Keratinocyte (primary cell): ENCODE measurements around the gene SLX4IP.

Experiments
- EZH2 ChIP-seq: IDR thresholded peaks from one replicate; pipeline ENCODE4 v1.6.1; 2012; ENCODE audit warnings: inconsistent platforms, mild to moderate bottlenecking, low read length, moderate library complexity
- TF ChIP-seq, protein P1 (sequence below), 3 experiments: IDR thresholded peaks in 1 of 3; conservative IDR thresholded peaks in 1 of 3; optimal IDR thresholded peaks in 1 of 3; 2 replicates in 2 of 3; 3 replicates in 1 of 3; pipeline versions ENCODE3 to v1.5.1; 2011; ENCODE audit warnings: low read length in 3 of 3, mild to moderate bottlenecking in 3 of 3, moderate library complexity in 2 of 3, control low read depth in 1 of 3, inconsistent platforms in 1 of 3; ENCODE audit not compliant: insufficient read depth in 2 of 3; ENCODE audit errors: extremely low read depth in 1 of 3

DNA sequence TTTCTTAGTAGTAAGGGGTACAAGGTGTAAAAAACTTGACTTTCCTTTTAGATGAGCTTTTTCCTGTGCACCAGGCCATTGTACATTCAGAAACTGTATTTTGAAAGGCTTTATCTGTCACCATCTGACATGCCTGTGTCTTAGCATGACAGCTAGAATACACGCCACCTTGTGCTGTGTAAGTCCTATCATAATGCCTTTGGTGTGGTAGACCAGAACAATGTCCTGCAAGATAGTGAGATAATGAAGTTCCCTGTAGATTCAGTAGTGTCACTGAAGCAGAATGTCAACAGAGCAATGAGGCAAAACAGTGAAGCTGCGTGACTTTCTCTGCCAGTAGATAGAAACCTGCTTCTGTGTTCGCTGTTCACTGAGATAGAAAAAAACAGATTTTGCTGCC lies 132.9 kb downstream of the SLX4IP start:
- TF ChIP-seq, protein P1, sequence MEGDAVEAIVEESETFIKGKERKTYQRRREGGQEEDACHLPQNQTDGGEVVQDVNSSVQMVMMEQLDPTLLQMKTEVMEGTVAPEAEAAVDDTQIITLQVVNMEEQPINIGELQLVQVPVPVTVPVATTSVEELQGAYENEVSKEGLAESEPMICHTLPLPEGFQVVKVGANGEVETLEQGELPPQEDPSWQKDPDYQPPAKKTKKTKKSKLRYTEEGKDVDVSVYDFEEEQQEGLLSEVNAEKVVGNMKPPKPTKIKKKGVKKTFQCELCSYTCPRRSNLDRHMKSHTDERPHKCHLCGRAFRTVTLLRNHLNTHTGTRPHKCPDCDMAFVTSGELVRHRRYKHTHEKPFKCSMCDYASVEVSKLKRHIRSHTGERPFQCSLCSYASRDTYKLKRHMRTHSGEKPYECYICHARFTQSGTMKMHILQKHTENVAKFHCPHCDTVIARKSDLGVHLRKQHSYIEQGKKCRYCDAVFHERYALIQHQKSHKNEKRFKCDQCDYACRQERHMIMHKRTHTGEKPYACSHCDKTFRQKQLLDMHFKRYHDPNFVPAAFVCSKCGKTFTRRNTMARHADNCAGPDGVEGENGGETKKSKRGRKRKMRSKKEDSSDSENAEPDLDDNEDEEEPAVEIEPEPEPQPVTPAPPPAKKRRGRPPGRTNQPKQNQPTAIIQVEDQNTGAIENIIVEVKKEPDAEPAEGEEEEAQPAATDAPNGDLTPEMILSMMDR (optimal IDR thresholded peaks at IDR 0.05 in 1 of 3, IDR thresholded peaks at IDR 0.05 in 1 of 3, conservative IDR thresholded peaks at IDR 0.05 in 1 of 3; ENCODE audit: extremely low read depth in 1 of 3, insufficient read depth in 2 of 3, low read length in 3 of 3) = no peak
- TF ChIP-seq EZH2 = no peak
